H9 (cell line): Measurements from ENCODE around the gene GARIN1A. TPM values are rescaled to one million over a fixed set of nuclear protein-coding genes. Genes with fewer than 3 reads are reported as not detected.

ENCODE experiments used
- DNase-seq: peaks from one replicate; pipeline ENCODE4 v3.0.0-alpha.2; 2017
- H2AFZ ChIP-seq: one replicate; pipeline ENCODE4 v1.6.1; 2013; ENCODE audit warnings: mild to moderate bottlenecking, low read length, control low read depth, moderate library complexity
- H2AK5ac ChIP-seq: 2 replicates; pipeline ENCODE4 v1.6.1; 2013; ENCODE audit warnings: low read length, control low read depth, mixed read lengths; ENCODE audit not compliant: insufficient read length
- H2BK120ac ChIP-seq: one replicate; pipeline ENCODE4 v1.6.1; 2013; ENCODE audit warnings: low read depth, mild to moderate bottlenecking, low read length, control low read depth, inconsistent platforms; ENCODE audit not compliant: poor library complexity, severe bottlenecking
- H2BK12ac ChIP-seq: 2 replicates; pipeline ENCODE4 v1.6.1; 2013; ENCODE audit warnings: low read length, control low read depth, mixed read lengths, low read depth; ENCODE audit not compliant: insufficient read length
- H2BK15ac ChIP-seq: 2 replicates; pipeline ENCODE4 v1.6.1; 2013; ENCODE audit warnings: low read depth, low read length, control low read depth
- H2BK20ac ChIP-seq: one replicate; pipeline ENCODE4 v1.6.1; 2013; ENCODE audit warnings: low read depth, mild to moderate bottlenecking, low read length, control low read depth, inconsistent platforms; ENCODE audit not compliant: poor library complexity, severe bottlenecking
- H2BK5ac ChIP-seq: 2 replicates; pipeline ENCODE4 v1.6.1; 2013; ENCODE audit warnings: low read length, control low read depth, mixed read lengths; ENCODE audit not compliant: insufficient read length
- H3K14ac ChIP-seq: 2 replicates; pipeline ENCODE4 v1.6.1; 2013; ENCODE audit warnings: low read length, control low read depth; ENCODE audit not compliant: insufficient read depth
- H3K18ac ChIP-seq: 2 replicates; pipeline ENCODE4 v1.6.1; 2013; ENCODE audit warnings: low read depth, mild to moderate bottlenecking, mixed read lengths, low read length, control low read depth; ENCODE audit not compliant: insufficient read length
- H3K23ac ChIP-seq: 2 replicates; pipeline ENCODE4 v1.6.1; 2013; ENCODE audit warnings: low read length, control low read depth, mixed read lengths, low read depth; ENCODE audit not compliant: insufficient read length
- H3K23me2 ChIP-seq: 2 replicates; pipeline ENCODE4 v1.6.1; 2013; ENCODE audit warnings: low read depth, mild to moderate bottlenecking, mixed read lengths, low read length, control low read depth; ENCODE audit not compliant: insufficient read length, poor library complexity, severe bottlenecking
- H3K27ac ChIP-seq: 2 replicates; pipeline ENCODE4 v1.5.1; 2013; ENCODE audit warnings: low read length, control low read depth, mixed read lengths, low read depth; ENCODE audit not compliant: insufficient read length
- H3K27me3 ChIP-seq: 2 replicates; pipeline ENCODE4 v1.6.1; 2013; ENCODE audit warnings: low read length, control low read depth, inconsistent platforms; ENCODE audit not compliant: insufficient read depth
- H3K4ac ChIP-seq: 2 replicates; pipeline ENCODE4 v1.6.1; 2013; ENCODE audit warnings: low read depth, mild to moderate bottlenecking, control low read depth, inconsistent platforms, low read length, moderate library complexity
- H3K4me1 ChIP-seq: 2 replicates; pipeline ENCODE4 v1.6.1; 2013; ENCODE audit warnings: low read length, control low read depth, inconsistent platforms; ENCODE audit not compliant: insufficient read depth
- H3K4me2 ChIP-seq: 2 replicates; pipeline ENCODE4 v1.6.1; 2013; ENCODE audit warnings: low read length, control low read depth, mixed read lengths; ENCODE audit not compliant: insufficient read length, insufficient read depth
- H3K56ac ChIP-seq: 2 replicates; pipeline ENCODE4 v1.6.1; 2013; ENCODE audit warnings: low read depth, mild to moderate bottlenecking, mixed read lengths, low read length, control low read depth; ENCODE audit not compliant: insufficient read length
- H3K79me1 ChIP-seq: 2 replicates; pipeline ENCODE4 v1.6.1; 2013; ENCODE audit warnings: low read depth, mild to moderate bottlenecking, moderate library complexity, low read length, control low read depth, inconsistent platforms; ENCODE audit not compliant: insufficient read depth, poor library complexity, severe bottlenecking
- H3K79me2 ChIP-seq: 2 replicates; pipeline ENCODE4 v1.6.1; 2013; ENCODE audit warnings: low read length, control low read depth, inconsistent platforms; ENCODE audit not compliant: insufficient read depth
- H3K9ac ChIP-seq: 2 replicates; pipeline ENCODE4 v1.6.1; 2013; ENCODE audit warnings: low read length, control low read depth, mixed read lengths; ENCODE audit not compliant: insufficient read length; ENCODE audit errors: extremely low read depth
- H3K9me3 ChIP-seq: one replicate; pipeline ENCODE4 v1.6.1; 2013; ENCODE audit warnings: low read depth, low read length, inconsistent platforms; ENCODE audit not compliant: control insufficient read depth
- H3T11ph ChIP-seq: one replicate; pipeline ENCODE4 v1.6.1; 2013; ENCODE audit warnings: mild to moderate bottlenecking, low read length, control low read depth, inconsistent platforms
- H4K20me1 ChIP-seq: one replicate; pipeline ENCODE4 v1.6.1; 2013; ENCODE audit not compliant: control insufficient read depth, insufficient read length, insufficient read depth
- H4K5ac ChIP-seq: 2 replicates; pipeline ENCODE4 v1.6.1; 2013; ENCODE audit warnings: low read depth, mild to moderate bottlenecking, mixed read lengths, low read length, control low read depth; ENCODE audit not compliant: insufficient read length
- H4K8ac ChIP-seq: replicated peaks from 2 replicates; pipeline ENCODE4 v1.6.1; 2013; ENCODE audit warnings: low read length, control low read depth, mixed read lengths, low read depth; ENCODE audit not compliant: insufficient read length
- H4K91ac ChIP-seq: 2 replicates; pipeline ENCODE4 v1.6.1; 2013; ENCODE audit warnings: low read depth, mild to moderate bottlenecking, moderate library complexity, mixed read lengths, low read length, control low read depth; ENCODE audit not compliant: insufficient read length
- H3K27ac Mint-ChIP-seq, 3 experiments: 2 replicates in 2 of 3; 3 replicates in 1 of 3; pipeline ENCODE4 v1.8.0; 2020 to 2021; ENCODE audit warnings: mixed read lengths in 3 of 3, mild to moderate bottlenecking in 1 of 3, moderate library complexity in 1 of 3
- H3K27me3 Mint-ChIP-seq: 2 replicates; pipeline ENCODE4 v1.8.0; 2021; ENCODE audit warnings: low read depth, mild to moderate bottlenecking, moderate library complexity, mixed read lengths
- H3K36me3 Mint-ChIP-seq, 3 experiments: 2 replicates in 2 of 3; 3 replicates in 1 of 3; pipeline ENCODE4 v1.8.0; 2020 to 2021; ENCODE audit warnings: low read depth in 3 of 3, mixed read lengths in 3 of 3; ENCODE audit not compliant: insufficient read depth in 1 of 3
- H3K4me1 Mint-ChIP-seq, 2 experiments: 2 replicates each; pipeline ENCODE4 v1.8.0; 2020; ENCODE audit warnings: mixed read lengths in 2 of 2
- H3K4me3 Mint-ChIP-seq, 2 experiments: 2 replicates in 1 of 2; 3 replicates in 1 of 2; pipeline ENCODE4 v1.8.0; 2020 to 2021; ENCODE audit warnings: mild to moderate bottlenecking in 2 of 2, mixed read lengths in 2 of 2, moderate library complexity in 1 of 2
- H3K9me3 Mint-ChIP-seq, 2 experiments: 2 replicates in 1 of 2; 3 replicates in 1 of 2; pipeline ENCODE4 v1.8.0; 2020; ENCODE audit warnings: mild to moderate bottlenecking in 2 of 2, mixed read lengths in 2 of 2, moderate library complexity in 1 of 2
- WGBS: extraction: QIAGEN DNeasy Blood & Tissue Kit; methylation state at CpG from one replicate; pipeline ENCODE4 v1.1.7; 2013; ENCODE audit warnings: missing lambda C conversion rate, low lambda C conversion rate, mixed read lengths; ENCODE audit not compliant: insufficient read length; ENCODE audit errors: extremely low coverage; 5-methylcytosine and 5-hydroxymethylcytosine counted together
- total RNA-seq: library from RNA; stranded (reverse); gene quantifications from 2 replicates; pipeline ENCODE4 v1.2.1, GENCODE V29; 2021
- TF ChIP-seq, protein P1 (sequence below): fragments of 200-600 bp; sonication (generic); conservative IDR thresholded peaks from 3 replicates; pipeline ENCODE4 v1.8.0; 2021; ENCODE audit warnings: antibody characterized with exemption, mild to moderate bottlenecking

Gene GARIN1A
- total RNA-seq, 1 experiment from 2014 or later = 0.98 TPM

DNA sequence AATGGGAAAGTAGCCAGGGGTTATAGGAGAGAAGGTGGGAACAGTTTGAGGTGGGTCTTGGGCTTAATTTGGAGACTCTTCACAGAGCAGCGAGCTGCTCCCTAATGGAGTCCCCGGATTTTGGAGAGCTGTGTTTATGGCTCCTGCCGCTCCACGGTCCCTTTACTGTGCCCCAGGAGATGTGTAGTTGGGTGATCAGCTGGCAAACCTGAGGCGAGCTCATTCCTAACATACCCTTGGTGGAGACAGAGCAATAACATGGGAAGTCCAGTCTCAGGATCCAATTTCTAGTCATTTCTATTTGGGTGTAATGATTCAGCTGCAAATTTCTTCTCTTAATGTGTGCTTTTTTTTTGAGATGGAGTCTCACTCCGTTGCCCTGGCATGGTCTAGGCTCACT, 1.5 kb downstream of the GARIN1A start:
- Histone ChIP-seq H3K4ac (no peak overlapping the region), H3T11ph (no peak overlapping the region), H3K18ac (no peak overlapping the region), H3K79me2 (no peaks in the 10 kb centered on the region), H3K9ac (no peak overlapping the region), H2BK5ac (no peak overlapping the region), H3K23me2 (no peaks in the 10 kb centered on the region), H2AK5ac (no peak overlapping the region), H3K27ac (no peak overlapping the region), H3K9me3 (no peaks in the 10 kb centered on the region), H4K5ac (no peak overlapping the region), H2BK20ac (no peak overlapping the region), H3K4me1 (no peaks in the 10 kb centered on the region), H3K79me1 (no peaks in the 10 kb centered on the region), H3K14ac (no peak overlapping the region), H4K91ac (no peak overlapping the region), H3K23ac (no peak overlapping the region), H3K56ac (no peak overlapping the region), H2BK15ac (no peak overlapping the region), H4K8ac (no peak overlapping the region), H2AFZ (no peak overlapping the region), H2BK12ac (no peak overlapping the region), H4K20me1 (no peaks in the 10 kb centered on the region), H3K27me3 (no peaks in the 10 kb centered on the region), H3K4me2 (no peak overlapping the region), H2BK120ac (no peak overlapping the region)
- H3K4me1 Mint-ChIP-seq = peaks cover 3 to 6% of the 10 kb centered on the region in 2 experiments; a peak in 2 of 4 replicates
- no peaks in the 10 kb centered on the region; a peak in 1 of 7 replicates for H3K36me3 Mint-ChIP-seq
- TF ChIP-seq, protein P1, sequence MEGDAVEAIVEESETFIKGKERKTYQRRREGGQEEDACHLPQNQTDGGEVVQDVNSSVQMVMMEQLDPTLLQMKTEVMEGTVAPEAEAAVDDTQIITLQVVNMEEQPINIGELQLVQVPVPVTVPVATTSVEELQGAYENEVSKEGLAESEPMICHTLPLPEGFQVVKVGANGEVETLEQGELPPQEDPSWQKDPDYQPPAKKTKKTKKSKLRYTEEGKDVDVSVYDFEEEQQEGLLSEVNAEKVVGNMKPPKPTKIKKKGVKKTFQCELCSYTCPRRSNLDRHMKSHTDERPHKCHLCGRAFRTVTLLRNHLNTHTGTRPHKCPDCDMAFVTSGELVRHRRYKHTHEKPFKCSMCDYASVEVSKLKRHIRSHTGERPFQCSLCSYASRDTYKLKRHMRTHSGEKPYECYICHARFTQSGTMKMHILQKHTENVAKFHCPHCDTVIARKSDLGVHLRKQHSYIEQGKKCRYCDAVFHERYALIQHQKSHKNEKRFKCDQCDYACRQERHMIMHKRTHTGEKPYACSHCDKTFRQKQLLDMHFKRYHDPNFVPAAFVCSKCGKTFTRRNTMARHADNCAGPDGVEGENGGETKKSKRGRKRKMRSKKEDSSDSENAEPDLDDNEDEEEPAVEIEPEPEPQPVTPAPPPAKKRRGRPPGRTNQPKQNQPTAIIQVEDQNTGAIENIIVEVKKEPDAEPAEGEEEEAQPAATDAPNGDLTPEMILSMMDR = no peak
- H3K4me3 Mint-ChIP-seq = no peak overlapping the region
- H3K27ac Mint-ChIP-seq = no peak overlapping the region
- DNase-seq = no peak
- no peaks in the 10 kb centered on the region for H3K9me3 Mint-ChIP-seq
- WGBS = no CpG with 5 or more reads among the region's 6 CpGs
- H3K27me3 Mint-ChIP-seq = peaks cover 14% of the 10 kb centered on the region
